Measurements from ENCODE around the gene RPRD1A. TPM values are rescaled to one million over a fixed set of nuclear protein-coding genes. Genes with fewer than 3 reads are reported as not detected.
A peak's percentile ranks its signal among the peaks of the same experiment; 100 is the strongest.

RPRD1A gene
- total and polyA plus RNA-seq, 9 of the 15 experiments (the other 6 are each of a cell fraction or from before 2014, with no cell fraction given), result 30.2 to 142 (median 66.0) TPM

GRCh38 chr18:35972197-35973000 lies 95.0 kb downstream of the RPRD1A start, which contains the start of gene RMP24 (continued):
- TF ChIP-seq HMG20A (CRISPR knock-in tag; conservative IDR thresholded peaks at IDR 0.05) (no peak), LARP7 (IDR thresholded peaks at IDR 0.05) (no peak), CREB1 (IDR thresholded peaks at IDR 0.05) (peak; percentile 69), CREB1 (CRISPR knock-in tag; IDR thresholded peaks at IDR 0.05) (peak; percentile 66), TAF7 (tag; IDR thresholded peaks at IDR 0.05) (peak; percentile 81; the same call in 1 of the 2 replicates), NFIC (IDR thresholded peaks at IDR 0.05) (peak; percentile 87), ETV5 (CRISPR knock-in tag; IDR thresholded peaks at IDR 0.05; ENCODE audit: low read depth) (peak; percentile 89), GTF3C2 (IDR thresholded peaks at IDR 0.05; ENCODE audit: borderline replicate concordance, extremely low read depth, insufficient read length) (no peak), DLX4 (CRISPR knock-in tag; IDR thresholded peaks at IDR 0.05) (no peak), POU5F1 (IDR thresholded peaks at IDR 0.05; ENCODE audit: borderline replicate concordance, low read depth, low read length, partially characterized antibody) (peak; percentile 35), SMARCA4 (IDR thresholded peaks at IDR 0.05) (no peak), FUS (optimal IDR thresholded peaks at IDR 0.05; ENCODE audit: low read depth, low read length) (no peak), ZNF512 (tag; IDR thresholded peaks at IDR 0.05) (no peak), MLX (CRISPR knock-in tag; conservative IDR thresholded peaks at IDR 0.05) (no peak), BACH1 (tag; IDR thresholded peaks at IDR 0.05) (no peak), E2F3 (CRISPR knock-in tag; IDR thresholded peaks at IDR 0.05) (peak; percentile 37; the same call in 1 of the 2 replicates), SLC30A9 (CRISPR knock-in tag; IDR thresholded peaks at IDR 0.05) (no peak)
